ENCODE data around the gene AIG1.

AIG1 gene

DNA sequence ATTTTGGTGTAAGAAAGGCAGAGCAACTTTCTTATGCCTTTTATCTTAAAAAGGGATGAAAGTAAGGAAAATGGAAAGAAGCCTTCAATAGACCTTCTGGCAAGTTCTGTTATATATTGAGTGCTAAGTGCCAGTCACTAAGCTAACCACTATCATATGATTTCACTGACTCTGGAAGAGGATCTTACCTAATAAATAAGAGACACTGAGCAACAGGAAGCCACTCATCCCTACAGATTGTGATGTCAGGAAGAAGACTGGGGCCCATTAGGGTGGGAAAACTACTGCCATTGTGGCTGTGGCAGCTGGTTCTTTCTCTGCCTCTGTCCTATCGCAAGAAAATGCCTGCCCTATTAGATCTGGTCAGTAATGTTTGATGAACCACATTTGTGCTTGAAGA lies 89.6 kb downstream of the AIG1 start:
- DNase-seq (ENCODE audit: low spot score): no peak
- TF ChIP-seq, protein P1, sequence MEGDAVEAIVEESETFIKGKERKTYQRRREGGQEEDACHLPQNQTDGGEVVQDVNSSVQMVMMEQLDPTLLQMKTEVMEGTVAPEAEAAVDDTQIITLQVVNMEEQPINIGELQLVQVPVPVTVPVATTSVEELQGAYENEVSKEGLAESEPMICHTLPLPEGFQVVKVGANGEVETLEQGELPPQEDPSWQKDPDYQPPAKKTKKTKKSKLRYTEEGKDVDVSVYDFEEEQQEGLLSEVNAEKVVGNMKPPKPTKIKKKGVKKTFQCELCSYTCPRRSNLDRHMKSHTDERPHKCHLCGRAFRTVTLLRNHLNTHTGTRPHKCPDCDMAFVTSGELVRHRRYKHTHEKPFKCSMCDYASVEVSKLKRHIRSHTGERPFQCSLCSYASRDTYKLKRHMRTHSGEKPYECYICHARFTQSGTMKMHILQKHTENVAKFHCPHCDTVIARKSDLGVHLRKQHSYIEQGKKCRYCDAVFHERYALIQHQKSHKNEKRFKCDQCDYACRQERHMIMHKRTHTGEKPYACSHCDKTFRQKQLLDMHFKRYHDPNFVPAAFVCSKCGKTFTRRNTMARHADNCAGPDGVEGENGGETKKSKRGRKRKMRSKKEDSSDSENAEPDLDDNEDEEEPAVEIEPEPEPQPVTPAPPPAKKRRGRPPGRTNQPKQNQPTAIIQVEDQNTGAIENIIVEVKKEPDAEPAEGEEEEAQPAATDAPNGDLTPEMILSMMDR (IDR thresholded peaks at IDR 0.05; ENCODE audit: borderline replicate concordance, control extremely low read depth, extremely low read depth, insufficient read depth, missing control alignments): no peak
- in situ Hi-C loops (cut with MboI; ENCODE audit: low sequenced_read_pairs, unreplicated experiment): no loop called here

DNA sequence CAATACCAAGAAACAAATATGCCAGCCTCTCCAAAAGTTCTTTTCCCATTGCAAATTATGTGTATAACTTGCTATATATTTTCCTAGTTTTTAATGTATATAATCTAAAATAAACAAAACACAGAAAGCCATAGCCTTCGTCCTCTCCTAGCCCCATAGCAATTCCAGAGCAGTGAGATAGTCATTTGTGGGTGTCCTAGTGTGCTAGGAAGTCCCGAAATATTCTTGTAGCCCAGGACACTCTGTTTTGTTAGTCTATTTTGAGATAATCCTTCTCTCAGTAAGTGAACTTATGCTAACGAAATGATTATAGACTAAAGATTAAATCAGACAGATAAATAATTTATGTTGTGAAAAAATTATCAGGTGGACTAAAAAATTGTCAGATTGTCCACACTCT lies 90.7 kb downstream of the AIG1 start:
- TF ChIP-seq, protein P1 (IDR thresholded peaks at IDR 0.05; ENCODE audit: borderline replicate concordance, control extremely low read depth, extremely low read depth, insufficient read depth, missing control alignments): no peak
- in situ Hi-C loops (cut with MboI; ENCODE audit: low sequenced_read_pairs, unreplicated experiment): no loop called here
- DNase-seq (ENCODE audit: low spot score): no peak

DNA sequence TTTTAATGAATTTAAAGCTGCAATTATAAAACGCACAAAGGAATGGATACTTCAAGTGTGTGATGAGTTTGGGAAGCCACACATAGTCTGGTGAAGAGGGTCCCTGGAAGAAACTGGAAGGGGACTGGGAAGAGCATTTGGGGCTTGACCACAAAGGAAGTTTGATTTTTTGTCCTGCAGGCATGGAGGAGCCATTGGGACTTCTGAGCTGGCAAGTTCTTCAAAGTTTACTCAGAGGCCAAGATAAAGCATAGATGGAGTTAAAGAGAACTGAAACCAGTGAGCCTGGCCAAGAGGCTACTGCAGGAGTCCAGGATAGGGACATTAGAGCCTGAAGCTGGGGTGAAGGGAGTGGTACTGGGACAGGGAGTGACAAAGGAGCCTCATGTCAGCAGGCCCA lies 95.0 kb downstream of the AIG1 start:
- TF ChIP-seq, protein P1 (IDR thresholded peaks at IDR 0.05; ENCODE audit: borderline replicate concordance, control extremely low read depth, extremely low read depth, insufficient read depth, missing control alignments): no peak
- no peak for DNase-seq (ENCODE audit: low spot score)
- in situ Hi-C loops (cut with MboI; ENCODE audit: low sequenced_read_pairs, unreplicated experiment): no loop called here

DNA sequence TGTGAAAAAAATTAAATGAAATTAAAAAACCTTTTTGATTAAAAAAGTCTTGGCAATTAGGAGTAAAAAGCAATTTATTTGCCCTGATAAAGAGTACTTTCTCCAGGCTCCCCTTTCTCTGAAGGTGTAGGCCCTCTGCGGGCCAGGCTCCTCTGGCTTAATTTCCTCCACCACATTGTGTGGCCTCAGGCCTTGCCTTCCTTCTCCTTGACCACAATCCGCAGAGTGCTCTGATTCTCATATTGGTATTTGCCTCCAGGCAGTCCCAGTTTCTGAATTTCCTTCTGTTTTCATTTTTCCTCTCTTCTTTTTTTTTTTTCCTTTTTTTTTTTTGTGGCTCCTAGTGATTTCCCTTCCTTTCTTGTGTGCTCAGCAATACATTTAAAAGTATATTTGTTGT lies 96.4 kb downstream of the AIG1 start:
- in situ Hi-C loops (cut with MboI; ENCODE audit: low sequenced_read_pairs, unreplicated experiment): no loop called here
- no peak for DNase-seq (ENCODE audit: low spot score)
- TF ChIP-seq, protein P1 (IDR thresholded peaks at IDR 0.05; ENCODE audit: borderline replicate concordance, control extremely low read depth, extremely low read depth, insufficient read depth, missing control alignments): no peak

DNA sequence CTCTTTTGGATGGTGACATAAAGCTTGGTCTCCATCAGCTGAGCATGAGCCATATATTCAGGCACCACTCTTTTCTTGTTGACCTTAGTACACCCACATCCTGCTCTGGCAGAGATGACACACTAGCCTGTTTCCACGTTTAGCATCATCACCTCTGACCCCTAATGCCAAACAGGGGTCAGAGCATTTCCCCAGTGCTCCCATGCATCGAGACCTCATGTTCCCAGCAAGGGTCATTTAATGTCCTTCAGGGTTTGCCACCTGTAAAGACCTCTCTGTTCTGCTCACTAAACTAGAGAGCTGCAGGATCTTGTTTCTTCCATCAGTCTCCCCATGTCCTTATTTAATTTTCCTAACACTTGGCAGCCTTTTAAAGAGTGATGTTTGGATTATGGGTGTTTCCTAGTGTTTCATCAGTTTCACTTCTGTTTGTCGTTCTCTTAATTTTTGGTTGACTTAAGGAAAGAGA lies 97.5 kb downstream of the AIG1 start:
- DNase-seq (ENCODE audit: low spot score): no peak
- in situ Hi-C loops (cut with MboI; ENCODE audit: low sequenced_read_pairs, unreplicated experiment): no loop called here

DNA sequence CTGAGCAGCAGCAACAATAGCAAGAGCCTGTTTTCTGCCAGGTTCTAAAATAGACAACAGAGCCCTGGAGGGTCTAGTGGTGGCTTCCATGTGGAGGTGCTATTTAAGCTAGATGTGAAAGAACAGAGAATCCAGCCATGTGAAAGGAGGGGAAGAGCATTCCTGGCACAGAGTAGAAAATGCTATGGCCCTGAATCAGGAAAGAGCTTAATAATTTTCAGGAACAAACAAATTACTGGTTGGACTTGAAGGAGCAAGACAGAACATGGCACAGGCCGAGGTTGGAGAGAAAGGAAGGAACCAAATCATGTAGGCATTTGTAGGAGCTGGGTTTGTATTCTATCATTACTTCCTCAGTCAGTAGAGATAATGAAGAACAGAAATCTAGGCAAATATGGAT lies 98.3 kb downstream of the AIG1 start:
- DNase-seq (ENCODE audit: low spot score): no peak
- in situ Hi-C loops (cut with MboI; ENCODE audit: low sequenced_read_pairs, unreplicated experiment): no loop called here
- TF ChIP-seq, protein P1 (IDR thresholded peaks at IDR 0.05; ENCODE audit: borderline replicate concordance, control extremely low read depth, extremely low read depth, insufficient read depth, missing control alignments): no peak

More for the DNA sequence above, 97.5 kb downstream of the AIG1 start:
- TF ChIP-seq, protein P1 (IDR thresholded peaks at IDR 0.05; ENCODE audit: borderline replicate concordance, control extremely low read depth, extremely low read depth, insufficient read depth, missing control alignments): no peak

DNA sequence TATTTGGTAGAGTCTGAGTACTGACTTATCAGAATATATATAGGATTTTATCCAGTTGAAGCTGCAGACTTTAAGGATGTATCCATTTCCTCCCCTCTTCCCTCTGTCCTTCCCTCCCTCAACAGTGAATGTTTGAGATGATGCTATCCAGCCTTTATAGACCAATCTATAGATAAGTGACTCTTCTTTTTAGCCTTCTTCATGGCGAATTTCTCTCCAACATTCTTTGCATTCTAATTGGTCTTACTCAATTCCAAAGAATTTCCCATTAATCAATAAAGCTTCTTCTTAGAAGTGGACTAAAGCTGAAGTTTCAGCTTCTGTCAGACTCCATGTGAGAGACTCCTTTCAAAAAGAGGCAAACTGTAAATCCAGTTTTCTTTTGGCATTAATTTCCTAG lies 99.3 kb downstream of the AIG1 start:
- in situ Hi-C loops (cut with MboI; ENCODE audit: low sequenced_read_pairs, unreplicated experiment): no loop called here
- no peak for DNase-seq (ENCODE audit: low spot score)
- TF ChIP-seq, protein P1 (IDR thresholded peaks at IDR 0.05; ENCODE audit: borderline replicate concordance, control extremely low read depth, extremely low read depth, insufficient read depth, missing control alignments): no peak
